WI38 (cell line): ENCODE measurements around the gene KCND3.

Experiments used
- H3K4me3 ChIP-seq: 2 replicates; pipeline ENCODE4 v1.5.1; 2011; ENCODE audit warnings: low read depth, mild to moderate bottlenecking, control low read depth, low read length
- CTCF ChIP-seq: IDR thresholded peaks from 2 replicates; pipeline ENCODE4 v1.5.1; 2012; ENCODE audit warnings: low read depth, mild to moderate bottlenecking, control low read depth, low read length

KCND3 gene

GRCh38 chr1:111793923-111794322 lies 195.5 kb downstream of the KCND3 start:
- TF ChIP-seq CTCF, result no peak
- no peak overlapping the region for H3K4me3 ChIP-seq

- TF ChIP-seq CTCF, result no peak
- no peak overlapping the region for H3K4me3 ChIP-seq
These were observed 197.2 kb downstream of the KCND3 start for GRCh38 chr1:111792249-111792648.

GRCh38 chr1:111791776-111792175 lies 197.7 kb downstream of the KCND3 start:
- no peak overlapping the region for H3K4me3 ChIP-seq

GRCh38 chr1:111789666-111790316 lies 199.7 kb downstream of the KCND3 start:
- TF ChIP-seq CTCF, result no peak
- no peak overlapping the region for H3K4me3 ChIP-seq

More at GRCh38 chr1:111791776-111792175, 197.7 kb downstream of the KCND3 start:
- TF ChIP-seq CTCF, result no peak

- H3K4me3 ChIP-seq, result no peak overlapping the region
- no peak for TF ChIP-seq CTCF
These were observed 200.3 kb downstream of the KCND3 start for GRCh38 chr1:111789142-111789541.

GRCh38 chr1:111786669-111787207 lies 202.7 kb downstream of the KCND3 start:
- H3K4me3 ChIP-seq, result no peak overlapping the region
- TF ChIP-seq CTCF, result no peak

DNA sequence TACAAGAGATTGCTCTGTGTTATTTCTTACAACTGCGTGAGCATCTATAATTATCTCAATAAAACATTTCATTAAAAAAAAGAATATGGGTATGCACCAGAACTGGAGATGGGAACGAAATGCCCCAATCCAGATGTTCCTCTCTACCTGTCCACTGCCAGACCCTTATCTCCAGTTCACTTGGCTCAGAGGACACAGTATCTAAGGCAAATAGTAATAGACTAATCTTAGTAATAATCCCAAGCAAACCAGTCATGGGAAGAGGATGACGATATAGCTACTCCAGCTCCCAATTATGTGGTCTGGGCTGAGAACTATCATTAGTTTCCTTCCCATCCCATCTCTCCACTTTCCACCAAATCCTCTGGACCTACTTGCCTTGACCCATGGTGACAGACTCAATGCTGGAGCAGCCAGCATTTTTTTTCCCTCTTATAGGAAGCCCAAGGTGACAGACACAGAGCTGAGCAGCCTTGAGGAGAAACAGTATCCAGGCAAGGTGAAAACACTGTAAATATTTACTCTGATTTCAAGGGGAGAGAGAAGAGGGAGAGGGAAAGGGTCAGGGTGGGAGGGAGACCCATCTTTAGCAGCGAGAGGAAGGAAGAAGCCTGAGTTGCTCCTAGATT lies 205.1 kb downstream of the KCND3 start:
- no peak overlapping the region for H3K4me3 ChIP-seq
- TF ChIP-seq CTCF, result no peak
